A673 (cell line): ENCODE data around the gene ATOH8. TPM values are rescaled to one million over a fixed set of nuclear protein-coding genes. Genes with fewer than 3 reads are reported as not detected.

ENCODE experiments used
- BruUV-seq: library from RNA; stranded (reverse); fragments of 400-500 nt; replicated peaks from 2 replicates; lab custom pipeline; 2021; lab: Mats Ljungman, UMichigan
- CTCF ChIA-PET: fragments of 300-600 bp; sonication (Branson Sonifier 250); formaldehyde crosslinking; loops from one replicate; lab custom pipeline; 2022; ENCODE audit warnings: antibody characterized with exemption; lab: Charles Lee
- POLR2A ChIA-PET: fragments of 300-600 bp; sonication (Branson Sonifier 250); formaldehyde crosslinking; loops from one replicate; lab custom pipeline; 2022; ENCODE audit warnings: antibody characterized with exemption; ENCODE audit not compliant: low non-redundant PET; lab: Charles Lee
- DNase-seq: peaks from one replicate; pipeline ENCODE4 v3.0.0-alpha.2; 2015; ENCODE audit warnings: low spot score
- H3K27ac ChIP-seq: fragments of 200-600 bp; sonication (generic); 2 replicates; pipeline ENCODE4 v1.5.1; 2016; ENCODE audit warnings: mixed run types, low read depth, mild to moderate bottlenecking, mixed read lengths, antibody characterized with exemption, low read length; ENCODE audit not compliant: poor library complexity, severe bottlenecking
- H3K27me3 ChIP-seq: fragments of 200-600 bp; sonication (generic); replicated peaks from 2 replicates; pipeline ENCODE4 v1.6.1; 2017; ENCODE audit warnings: mixed run types, low read depth, mild to moderate bottlenecking, mixed read lengths, antibody characterized with exemption, low read length; ENCODE audit not compliant: insufficient read depth, poor library complexity
- H3K36me3 ChIP-seq: fragments of 200-600 bp; sonication (generic); 2 replicates; pipeline ENCODE4 v1.6.1; 2016; ENCODE audit warnings: mixed run types, mild to moderate bottlenecking, mixed read lengths, antibody characterized with exemption, low read length; ENCODE audit not compliant: insufficient read depth, poor library complexity, severe bottlenecking
- H3K4me1 ChIP-seq: fragments of 200-600 bp; sonication (generic); 2 replicates; pipeline ENCODE4 v1.6.1; 2017; ENCODE audit warnings: mixed run types, mild to moderate bottlenecking, mixed read lengths, antibody characterized with exemption, low read length; ENCODE audit not compliant: insufficient read depth, poor library complexity, severe bottlenecking
- H3K4me3 ChIP-seq: fragments of 200-600 bp; sonication (generic); 2 replicates; pipeline ENCODE4 v1.5.1; 2016; ENCODE audit warnings: low read depth, mixed run types, mild to moderate bottlenecking, mixed read lengths, low read length; ENCODE audit not compliant: poor library complexity, severe bottlenecking
- H3K9me3 ChIP-seq: fragments of 200-600 bp; sonication (generic); 2 replicates; pipeline ENCODE4 v1.6.1; 2016; ENCODE audit warnings: mixed run types, low read depth, mild to moderate bottlenecking, mixed read lengths, antibody characterized with exemption, low read length; ENCODE audit not compliant: poor library complexity, severe bottlenecking
- EZH2 ChIP-seq: fragments of 200-600 bp; sonication (generic); IDR thresholded peaks from 2 replicates; pipeline ENCODE4 v1.6.1; 2017; ENCODE audit warnings: borderline replicate concordance, low read depth, mild to moderate bottlenecking, mixed read lengths, antibody characterized with exemption, low read length; ENCODE audit not compliant: poor library complexity, severe bottlenecking
- intact Hi-C: fragments of 100-400 bp; cut with micrococcal nuclease; formaldehyde crosslinking; loops from one replicate; pipeline ENCODE4 v1.10.0; 2022; ENCODE audit not compliant: unreplicated experiment
- total RNA-seq: library from RNA; stranded (reverse); gene quantifications from 2 replicates; pipeline ENCODE4 v1.2.3, GENCODE V29; 2021
- TF ChIP-seq, protein P1 (sequence below): fragments of 300-800, 200-600 bp; sonication (generic); conservative IDR thresholded peaks from 2 replicates; pipeline ENCODE4 v1.5.1; 2017; ENCODE audit warnings: low read depth, mild to moderate bottlenecking, antibody characterized with exemption, low read length, moderate library complexity, mixed read lengths

ATOH8 gene
- total RNA-seq, 1 experiment from 2014 or later, result 4.6 TPM

- no peak for DNase-seq
- CTCF ChIA-PET, result interaction anchor here (0.5 to 2.9 kb wide), 12 partner anchors 11 to 487 kb away, joined by 3 to 34 read pairs (median 4); no protein-coding TSS in a partner anchor
- TF ChIP-seq EZH2, result no peak
- TF ChIP-seq, protein P1, sequence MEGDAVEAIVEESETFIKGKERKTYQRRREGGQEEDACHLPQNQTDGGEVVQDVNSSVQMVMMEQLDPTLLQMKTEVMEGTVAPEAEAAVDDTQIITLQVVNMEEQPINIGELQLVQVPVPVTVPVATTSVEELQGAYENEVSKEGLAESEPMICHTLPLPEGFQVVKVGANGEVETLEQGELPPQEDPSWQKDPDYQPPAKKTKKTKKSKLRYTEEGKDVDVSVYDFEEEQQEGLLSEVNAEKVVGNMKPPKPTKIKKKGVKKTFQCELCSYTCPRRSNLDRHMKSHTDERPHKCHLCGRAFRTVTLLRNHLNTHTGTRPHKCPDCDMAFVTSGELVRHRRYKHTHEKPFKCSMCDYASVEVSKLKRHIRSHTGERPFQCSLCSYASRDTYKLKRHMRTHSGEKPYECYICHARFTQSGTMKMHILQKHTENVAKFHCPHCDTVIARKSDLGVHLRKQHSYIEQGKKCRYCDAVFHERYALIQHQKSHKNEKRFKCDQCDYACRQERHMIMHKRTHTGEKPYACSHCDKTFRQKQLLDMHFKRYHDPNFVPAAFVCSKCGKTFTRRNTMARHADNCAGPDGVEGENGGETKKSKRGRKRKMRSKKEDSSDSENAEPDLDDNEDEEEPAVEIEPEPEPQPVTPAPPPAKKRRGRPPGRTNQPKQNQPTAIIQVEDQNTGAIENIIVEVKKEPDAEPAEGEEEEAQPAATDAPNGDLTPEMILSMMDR, result no peak
- H3K9me3 ChIP-seq, result no peaks in the 10 kb centered on the region
- H3K27ac ChIP-seq, result no peak overlapping the region
- no peaks in the 10 kb centered on the region for H3K36me3 ChIP-seq
- POLR2A ChIA-PET, result no interaction called here
- BruUV-seq, result no TSS peak
- intact Hi-C loops, result loop anchor here (5.0 kb wide), 2 partner anchors 136 to 166 kb away; no protein-coding TSS in a partner anchor
- H3K27me3 ChIP-seq, result no peaks in the 10 kb centered on the region
- H3K4me3 ChIP-seq, result no peak overlapping the region
- H3K4me1 ChIP-seq, result no peaks in the 10 kb centered on the region
These were observed 59.6 kb downstream of the ATOH8 start for GRCh38 chr2:85813211-85813981.

DNA sequence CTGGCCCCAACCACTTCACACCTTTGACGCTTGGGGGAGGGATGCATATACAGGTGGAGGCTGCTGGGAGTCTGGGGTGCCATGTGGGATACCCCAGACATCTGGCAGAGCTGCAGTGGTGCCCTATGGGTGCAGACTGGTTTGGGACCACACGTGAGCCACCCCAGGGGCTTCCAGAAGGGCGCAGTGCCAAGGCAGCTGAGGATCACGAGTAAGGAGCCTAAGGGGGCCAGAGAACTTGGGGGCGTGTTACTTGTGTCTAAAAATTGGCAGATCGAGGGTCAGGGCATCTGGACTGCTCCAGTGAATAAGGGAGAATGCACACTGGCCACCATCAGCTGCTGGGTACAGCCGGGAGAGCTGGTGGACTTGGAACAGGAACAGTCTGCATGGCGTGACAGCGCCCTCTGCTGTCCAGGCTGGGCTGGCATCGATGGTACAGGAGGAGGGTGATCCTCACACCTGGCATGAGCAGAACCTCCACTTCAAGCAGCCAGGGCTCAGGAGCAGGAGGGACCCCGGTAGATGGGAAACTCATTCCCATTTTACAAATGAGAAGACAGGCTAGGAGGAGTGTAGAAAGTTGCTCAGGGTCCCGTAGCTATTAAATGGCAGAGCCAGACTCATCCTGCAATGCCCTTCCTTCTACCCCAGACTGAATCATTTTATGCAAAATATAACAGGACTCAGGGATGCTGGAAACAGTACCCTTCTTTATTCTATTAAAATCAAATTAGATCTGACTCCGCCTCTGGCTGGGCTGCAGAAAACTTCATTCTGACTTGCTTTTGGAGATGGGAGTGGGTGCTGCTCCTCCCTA is 60.4 kb downstream of the ATOH8 start:
- intact Hi-C loops, result loop anchor here (1.0 to 5.0 kb wide), 4 partner anchors 64 to 167 kb away; no protein-coding TSS in a partner anchor
- Histone ChIP-seq H3K9me3 (no peaks in the 10 kb centered on the region), H3K4me3 (no peak overlapping the region), H3K27ac (no peak overlapping the region), H3K4me1 (no peaks in the 10 kb centered on the region), H3K36me3 (no peaks in the 10 kb centered on the region), H3K27me3 (no peaks in the 10 kb centered on the region)
- BruUV-seq, result no TSS peak
- TF ChIP-seq EZH2, result no peak
- TF ChIP-seq, protein P1, result peak; percentile 94
- ChIA-PET CTCF (interaction anchor here (0.5 to 2.9 kb wide), 13 partner anchors 12 to 488 kb away, joined by 3 to 34 read pairs (median 4); no protein-coding TSS in a partner anchor), POLR2A (no interaction called here)
- DNase-seq, result peak; percentile 88

DNA sequence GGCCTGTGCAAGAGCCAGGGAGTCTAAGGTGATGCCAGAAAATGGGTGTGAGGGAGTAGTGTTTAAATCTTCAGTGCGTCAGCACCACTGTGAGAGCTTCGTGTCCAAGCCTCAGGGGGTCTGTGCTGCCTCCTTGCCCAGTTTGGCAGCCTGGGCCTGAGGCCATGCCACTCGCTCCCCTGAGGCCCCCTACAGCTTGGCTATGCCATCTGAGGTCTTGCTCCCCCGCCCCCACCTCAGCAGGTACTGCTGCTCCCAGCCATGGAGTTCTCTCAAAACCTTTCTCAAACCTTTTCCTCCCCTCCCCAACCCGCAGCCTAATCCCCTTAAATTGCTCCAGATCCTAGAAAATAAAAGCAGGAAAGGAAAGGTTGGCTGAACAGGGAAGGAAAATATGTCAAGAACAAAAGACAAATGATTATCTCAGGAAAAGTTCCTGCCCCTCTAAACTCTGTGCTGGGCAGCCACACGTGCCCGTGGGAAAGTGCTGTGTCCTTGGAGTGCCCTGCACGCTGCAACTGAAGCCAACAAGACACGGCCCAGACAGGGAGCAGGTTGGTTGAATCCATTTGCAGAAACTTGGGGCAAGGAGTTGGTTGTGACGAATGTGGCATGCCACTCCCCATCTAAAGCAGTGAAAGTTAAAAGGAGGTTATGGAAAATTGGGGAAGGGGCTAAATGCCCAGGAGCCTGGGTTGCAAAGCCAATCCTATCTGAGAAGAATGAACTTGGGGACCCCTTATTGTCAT is 61.2 kb downstream of the ATOH8 start:
- Histone ChIP-seq H3K27me3 (no peaks in the 10 kb centered on the region), H3K36me3 (no peaks in the 10 kb centered on the region), H3K4me1 (no peaks in the 10 kb centered on the region), H3K9me3 (no peaks in the 10 kb centered on the region), H3K27ac (no peak overlapping the region), H3K4me3 (no peak overlapping the region)
- TF ChIP-seq EZH2, result no peak
- TF ChIP-seq, protein P1, result no peak
- intact Hi-C loops, result loop anchor here (1.0 to 5.0 kb wide), 4 partner anchors 65 to 168 kb away; no protein-coding TSS in a partner anchor
- CTCF ChIA-PET, result interaction anchor here (0.6 to 2.9 kb wide), 10 partner anchors 13 to 488 kb away, joined by 3 to 34 read pairs (median 4); no protein-coding TSS in a partner anchor
- no TSS peak for BruUV-seq
- POLR2A ChIA-PET, result interaction anchor here (0.5 kb wide), 1 partner anchor 326 kb away, joined by 6 read pairs; no protein-coding TSS in a partner anchor
- no peak for DNase-seq
